HepG2 (cell line): Measurements from ENCODE around the gene SMIM36. TPM values are rescaled to one million over a fixed set of nuclear protein-coding genes. Genes with fewer than 3 reads are reported as not detected.

Experiments used
- ADNP ChIP-seq: sonication (generic); formaldehyde crosslinking; IDR thresholded peaks from 2 replicates; pipeline ENCODE4 v1.4.0; 2020; ENCODE audit warnings: missing genetic modification reagents
- ETV5 ChIP-seq: IDR thresholded peaks from 2 replicates; pipeline ENCODE4 v1.6.1; 2018; ENCODE audit warnings: missing biosample characterization, missing genetic modification reagents, inconsistent platforms, borderline replicate concordance
- HMGXB3 ChIP-seq: sonication (generic); formaldehyde crosslinking; IDR thresholded peaks from 2 replicates; pipeline ENCODE4 v1.4.0; 2020; ENCODE audit warnings: missing genetic modification reagents, borderline replicate concordance
- MXD4 ChIP-seq: IDR thresholded peaks from 2 replicates; pipeline ENCODE4 v1.6.1; 2016; ENCODE audit warnings: mild to moderate bottlenecking, missing biosample characterization, missing genetic modification reagents
- NR2C2 ChIP-seq: sonication (generic); formaldehyde crosslinking; IDR thresholded peaks from 2 replicates; pipeline ENCODE4 v1.4.0; 2020; ENCODE audit warnings: missing genetic modification reagents, mild to moderate bottlenecking, moderate library complexity, borderline replicate concordance
- NR2F1 ChIP-seq, 2 experiments: fragments of 450-650 bp in 1 of 2; formaldehyde crosslinking in 1 of 2; IDR thresholded peaks; 2 replicates each; pipeline versions ENCODE4 v1.5.0 to v1.6.1; 2016 to 2020; ENCODE audit warnings: mild to moderate bottlenecking in 1 of 2, missing compliant biosample characterization in 1 of 2, missing genetic modification reagents in 1 of 2, moderate library complexity in 1 of 2
- NR3C1 ChIP-seq: sonication (generic); formaldehyde crosslinking; IDR thresholded peaks from 2 replicates; pipeline ENCODE4 v1.4.0; 2020; ENCODE audit warnings: missing genetic modification reagents
- POLR2AphosphoS5 ChIP-seq: IDR thresholded peaks from 2 replicates; pipeline ENCODE4 v1.6.1; 2012; ENCODE audit warnings: low read depth, low read length
- REST ChIP-seq, 2 experiments: IDR thresholded peaks; 2 replicates each; pipeline ENCODE4 v1.6.1; 2011 to 2012; ENCODE audit warnings: low read length in 2 of 2, borderline replicate concordance in 1 of 2, low read depth in 1 of 2, mild to moderate bottlenecking in 1 of 2, moderate library complexity in 1 of 2
- ZMYM4 ChIP-seq: sonication (generic); formaldehyde crosslinking; IDR thresholded peaks from 2 replicates; pipeline ENCODE4 v1.8.1; 2023; ENCODE audit warnings: mild to moderate bottlenecking, missing genetic modification reagents
- ZNF776 ChIP-seq: sonication (generic); formaldehyde crosslinking; IDR thresholded peaks from 2 replicates; pipeline ENCODE4 v1.4.0; 2020; ENCODE audit warnings: mild to moderate bottlenecking, missing genetic modification reagents
- polyA plus RNA-seq, 8 experiments: library from polyadenylated mRNA; depleted of rRNA in 3 of 8; stranded (reverse) in 7 of 8; unstranded in 1 of 8; fragments of >200 nt; fragmentation: Illumina TruSeq in 4 of 8; extraction: Trizol in 4 of 8; gene quantifications; 2 replicates each; pipeline versions ENCODE4 v1.2.1 to v1.2.3, GENCODE V29; 2011 to 2016; ENCODE audit warnings: low read depth in 4 of 8, missing spikeins in 1 of 8, mixed read lengths in 1 of 8; ENCODE audit not compliant: insufficient read depth in 1 of 8
- total RNA-seq, 5 experiments: library from RNA; depleted of rRNA; stranded (reverse); fragments of >200 nt; fragmentation: Illumina TruSeq; extraction: Trizol; gene quantifications; 2 replicates each; pipeline ENCODE4 v1.2.3, GENCODE V29; 2016; ENCODE audit warnings: low read depth in 1 of 5

SMIM36 gene
- total and polyA plus RNA-seq, 2 of the 13 experiments (the other 11 are each of a cell fraction or from before 2014, with no cell fraction given), result not detected

- TF ChIP-seq ZMYM4 (CRISPR knock-in tag) (peak; percentile 11), ETV5 (CRISPR knock-in tag) (peak; percentile 58; the same call in 1 of the 2 replicates), NR3C1 (CRISPR knock-in tag) (no peak), POLR2AphosphoS5 (no peak), REST (IDR thresholded peaks at IDR 0.05; ENCODE audit: borderline replicate concordance in 1 of 2, low read depth in 1 of 2, low read length in 2 of 2) (0 out of 4 replicates have a peak, but pooled peaks of 1 of the 2 experiments have one; percentile 56), HMGXB3 (peak; percentile 10; the same call in 1 of the 2 replicates), MXD4 (CRISPR knock-in tag) (peak; percentile 64), NR2C2 (CRISPR knock-in tag) (peak; percentile 72), NR2F1 (CRISPR knock-in tag; IDR thresholded peaks at IDR 0.05) (peak; percentile 0 to 17; a peak in 1 of 4 replicates), ADNP (CRISPR knock-in tag) (no peak), ZNF776 (CRISPR knock-in tag) (no peak)
Measured at GRCh38 chr17:55407641-55408566, 103.3 kb downstream of the SMIM36 start (continued).
